Measurements from ENCODE around the gene NTM. TPM values are rescaled to one million over a fixed set of nuclear protein-coding genes. Genes with fewer than 3 reads are reported as not detected.

NTM gene
- total RNA-seq, 1 donor from 2014 or later: not detected

DNA sequence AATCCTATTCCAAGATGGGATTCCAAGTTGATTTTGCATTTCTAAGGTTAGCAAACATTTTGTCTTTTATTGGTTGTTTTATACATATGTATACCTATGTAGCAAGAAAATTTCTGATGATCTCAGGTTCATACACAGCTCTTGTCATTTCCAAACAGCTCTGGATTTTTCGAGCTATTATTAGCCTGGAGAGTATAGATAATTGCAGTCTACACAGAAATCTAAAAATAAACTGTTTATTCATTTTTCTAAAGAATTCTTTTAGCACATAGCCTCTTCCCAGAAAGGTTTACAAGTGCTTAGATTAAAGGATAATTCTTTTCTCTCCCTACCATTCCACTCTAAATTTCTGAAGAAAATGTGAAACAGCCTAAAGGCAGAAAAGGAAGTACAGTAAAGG lies 705.0 kb downstream of the NTM start:
- DNase-seq (ENCODE audit: low spot score): no peak
- no peak for ATAC-seq

DNA sequence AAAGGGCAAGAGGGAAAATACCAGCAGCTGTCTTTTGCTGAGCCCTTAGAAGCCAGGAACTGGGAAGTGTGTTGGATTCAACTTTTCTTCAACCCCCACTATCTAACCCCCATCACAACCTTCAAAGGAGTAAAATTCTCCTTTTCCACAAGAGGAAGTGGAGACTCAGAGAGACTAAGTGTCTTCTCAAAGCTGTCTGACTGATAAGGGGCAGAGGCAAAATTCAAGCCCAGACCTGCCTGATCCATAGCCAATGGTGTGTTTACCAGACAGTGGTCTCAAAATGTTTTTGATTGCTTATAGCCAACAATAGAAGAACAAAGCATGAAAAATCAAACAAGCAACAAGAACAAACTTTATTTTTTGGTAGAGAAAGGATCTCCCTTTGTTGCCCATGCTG lies 707.0 kb downstream of the NTM start:
- ATAC-seq (no peak), DNase-seq (ENCODE audit: low spot score) (no peak)

DNA sequence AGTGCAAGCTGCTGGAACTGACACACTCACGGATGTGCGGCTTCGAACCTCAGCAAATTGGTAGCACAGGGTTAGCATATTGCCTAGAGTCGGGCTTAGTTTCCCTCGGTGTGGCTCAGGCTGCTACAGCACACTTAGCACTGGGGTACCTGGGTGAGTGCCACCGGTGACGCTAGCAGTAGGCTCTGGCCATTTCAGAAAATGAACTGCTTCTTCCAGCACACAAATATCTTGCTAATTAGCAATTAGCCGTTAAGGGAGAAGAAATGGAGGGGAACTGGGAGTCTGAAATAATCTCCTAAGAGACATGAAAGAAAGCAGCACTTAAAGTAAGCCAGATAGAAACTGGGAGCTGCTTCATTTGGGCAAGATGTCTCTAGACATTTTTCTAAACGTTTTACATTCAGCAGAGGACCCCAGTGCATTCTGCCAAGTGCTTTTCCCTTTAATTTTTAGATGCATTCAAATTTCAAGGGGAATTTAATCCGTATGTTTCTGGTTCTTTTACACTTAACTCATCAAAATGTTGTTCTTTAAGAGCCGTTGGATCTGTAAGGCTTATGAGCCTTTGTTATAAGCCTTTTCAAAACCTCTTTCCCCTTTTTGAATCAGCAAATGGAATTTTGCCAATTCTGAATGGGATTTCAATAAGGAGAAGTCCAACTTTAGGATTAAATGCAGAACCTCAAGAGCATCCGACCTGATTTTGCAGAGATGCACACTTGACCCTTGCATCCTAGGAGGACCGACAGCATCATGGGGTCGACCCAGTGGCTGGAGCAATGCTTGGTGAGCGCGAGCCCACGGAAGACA lies 708.1 kb downstream of the NTM start:
- ATAC-seq: no peak
- DNase-seq (ENCODE audit: low spot score): no peak

- ATAC-seq (no peak), DNase-seq (ENCODE audit: low spot score) (no peak)
These were observed 709.7 kb downstream of the NTM start for GRCh38 chr11:132080127-132080526.

DNA sequence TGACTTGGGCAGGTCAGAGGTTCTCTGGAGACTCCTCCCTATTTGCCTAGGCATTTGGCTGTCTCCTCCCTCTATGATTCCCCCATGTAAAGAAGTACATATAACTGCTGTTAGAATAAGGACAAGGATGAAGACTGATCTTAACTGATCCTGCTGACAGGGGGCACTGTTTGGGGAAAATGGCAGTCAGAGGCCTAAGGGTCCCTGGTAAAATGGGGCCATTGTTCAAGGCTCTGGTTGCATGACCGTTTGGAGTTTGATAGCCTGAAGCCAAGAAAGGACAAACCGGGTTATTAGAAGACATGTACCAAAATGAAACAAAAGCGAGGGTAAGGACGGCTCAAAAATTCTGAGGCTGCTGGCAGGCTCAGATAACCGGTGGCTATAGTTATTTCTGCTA lies 712.2 kb downstream of the NTM start:
- no peak for ATAC-seq

DNA sequence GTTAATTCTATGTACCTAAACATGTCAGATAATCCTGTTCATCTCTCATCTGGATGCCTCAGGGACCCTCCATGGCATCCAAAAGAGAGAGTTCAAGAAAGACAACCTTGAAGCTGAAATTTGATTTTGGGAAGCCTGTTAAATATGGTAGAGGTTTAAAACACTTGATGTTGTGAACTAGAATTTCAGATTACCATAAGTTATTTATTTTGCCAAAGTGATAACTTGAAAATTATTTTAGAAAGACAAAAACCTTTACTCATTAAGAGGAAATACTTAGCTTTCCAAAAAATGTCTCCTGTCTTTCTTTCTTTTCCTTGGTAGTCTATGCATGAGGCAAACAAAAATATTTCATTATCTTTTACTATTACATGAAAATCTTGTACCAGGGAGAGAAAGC lies 714.0 kb downstream of the NTM start:
- DNase-seq (ENCODE audit: low spot score) (no peak), ATAC-seq (no peak)

More for the DNA sequence above, 712.2 kb downstream of the NTM start:
- no peak for DNase-seq (ENCODE audit: low spot score)

- ATAC-seq: no peak
- no peak for DNase-seq (ENCODE audit: low spot score)
These were observed 716.7 kb downstream of the NTM start for GRCh38 chr11:132087148-132087547.

- DNase-seq (ENCODE audit: low spot score) (no peak), ATAC-seq (no peak)
These were observed 718.1 kb downstream of the NTM start for GRCh38 chr11:132088551-132088950.

DNA sequence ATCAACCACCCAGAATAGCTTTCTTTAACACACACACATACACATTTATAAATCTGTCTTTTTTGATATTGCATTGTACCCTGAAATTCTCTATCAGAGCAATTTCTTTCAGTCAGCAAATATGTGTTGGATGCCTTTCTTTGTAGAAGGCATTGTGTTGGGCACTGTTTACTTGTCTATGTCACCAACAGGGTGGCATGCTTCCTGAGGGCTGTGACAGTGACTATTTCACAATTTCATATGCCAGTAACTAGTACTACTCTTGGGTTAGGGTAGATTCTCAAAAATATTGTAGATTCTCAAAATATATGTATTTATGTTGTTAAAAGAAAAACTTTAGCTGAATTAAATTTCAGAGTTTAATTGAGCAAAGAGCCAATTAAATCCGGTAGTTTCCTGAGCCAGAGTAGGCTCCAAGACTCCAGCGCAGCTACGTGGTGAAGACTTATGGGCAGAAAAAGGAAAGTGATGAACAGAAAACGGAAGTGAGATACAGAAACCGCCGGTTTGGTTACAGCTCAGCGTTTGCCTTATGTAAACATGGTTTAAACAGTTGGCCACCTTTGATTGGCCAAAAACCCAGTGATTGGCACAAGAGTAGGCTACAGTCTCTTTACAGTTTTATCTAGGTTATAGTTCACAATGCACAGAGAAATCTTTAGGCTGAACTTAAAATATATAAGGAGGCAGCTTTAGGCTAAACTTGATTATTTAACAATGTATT lies 723.3 kb downstream of the NTM start:
- ATAC-seq (no peak), DNase-seq (ENCODE audit: low spot score) (no peak)

DNA sequence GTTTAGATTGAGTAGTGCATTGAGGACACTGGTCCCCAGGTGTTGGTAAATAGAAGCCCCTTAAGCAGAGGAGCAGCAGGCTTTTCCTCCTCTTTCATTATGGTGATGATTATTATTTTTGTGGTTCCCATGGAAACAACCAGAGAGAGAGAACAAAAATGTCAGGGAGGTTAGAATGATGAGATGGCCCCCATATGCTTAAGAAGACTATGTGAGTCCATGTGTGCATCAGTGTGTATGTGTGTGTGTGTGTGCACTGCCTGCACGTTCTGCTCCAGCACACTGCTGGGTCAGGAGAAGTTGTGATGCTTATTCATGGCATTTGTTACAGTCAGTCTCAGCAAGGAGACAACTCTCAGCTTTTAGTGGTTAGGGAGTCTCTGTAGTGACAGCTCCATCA lies 724.2 kb downstream of the NTM start:
- no peak for ATAC-seq
- DNase-seq (ENCODE audit: low spot score): no peak

- no peak for ATAC-seq
- DNase-seq (ENCODE audit: low spot score): no peak
These were observed 725.1 kb downstream of the NTM start for GRCh38 chr11:132095230-132096131.

DNA sequence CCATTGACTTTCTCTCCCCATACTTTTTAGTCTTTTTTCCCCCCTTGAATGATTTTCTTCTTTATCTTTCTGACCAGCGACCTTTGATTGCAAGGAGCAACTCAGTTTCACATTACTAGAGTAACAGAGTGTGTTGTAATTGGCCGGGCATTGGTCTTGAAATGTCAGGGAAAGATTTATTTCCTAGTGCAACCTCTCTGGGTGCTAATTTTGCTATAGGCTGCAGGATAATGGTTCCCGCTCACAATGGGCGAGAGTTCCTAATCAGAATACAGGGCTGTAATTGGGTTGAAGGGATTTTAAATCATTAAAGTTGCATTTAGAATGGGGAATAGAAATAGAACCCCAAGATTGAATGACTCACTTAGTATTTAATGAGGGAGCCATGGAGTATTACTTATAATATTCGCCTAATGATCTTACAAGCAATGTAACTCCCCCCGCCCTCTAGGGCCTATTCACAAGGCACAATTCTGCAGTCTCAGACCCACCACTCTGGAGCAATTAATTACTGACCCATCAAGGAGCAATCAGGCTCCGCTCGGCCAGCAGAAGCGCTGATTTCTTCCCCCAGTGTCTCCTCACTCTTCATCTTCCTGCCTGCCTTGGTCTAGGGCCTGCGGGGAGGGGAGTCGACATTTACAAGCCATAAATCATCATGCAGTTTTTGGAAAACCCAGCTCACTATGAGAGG lies 725.9 kb downstream of the NTM start:
- DNase-seq (ENCODE audit: low spot score): no peak
- no peak for ATAC-seq

DNA sequence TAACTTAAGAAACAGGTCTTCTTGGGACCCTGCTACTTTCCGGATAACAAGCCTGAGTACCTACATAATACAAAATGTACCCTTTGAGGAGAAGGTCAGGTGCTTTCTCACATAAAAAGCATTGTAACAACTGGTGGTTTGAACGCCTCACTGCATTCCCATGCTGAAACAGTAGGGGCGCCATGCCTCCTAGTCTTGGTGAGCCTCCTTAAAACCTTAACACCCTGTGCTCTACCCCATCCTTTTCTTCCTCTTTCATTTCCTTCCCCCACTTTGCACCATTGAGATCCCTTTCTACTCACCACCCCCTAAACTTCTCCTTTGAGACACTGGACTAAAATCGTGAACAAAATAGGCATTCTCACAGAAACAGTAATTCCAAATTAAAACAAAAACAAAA lies 729.3 kb downstream of the NTM start:
- ATAC-seq: peak; percentile 49
- no peak for DNase-seq (ENCODE audit: low spot score)

DNA sequence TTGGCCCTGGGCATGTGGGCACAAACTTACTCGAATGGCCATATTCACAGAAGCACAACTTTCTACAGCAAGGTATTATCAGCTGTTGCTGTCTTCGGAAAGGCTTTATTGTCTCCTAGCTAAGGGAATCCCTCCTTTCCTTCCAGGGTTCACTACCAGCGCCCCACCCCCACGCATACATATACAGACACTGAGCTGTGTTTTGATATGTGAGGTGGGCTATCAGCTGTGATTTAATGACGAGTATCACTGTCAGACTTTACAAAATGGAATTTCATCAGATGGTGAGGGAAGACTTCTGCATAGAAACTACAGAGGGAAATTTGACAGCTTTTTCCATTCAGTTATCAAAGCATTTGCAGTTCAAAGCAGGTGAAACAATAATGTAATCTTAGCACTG lies 730.2 kb downstream of the NTM start:
- no peak for DNase-seq (ENCODE audit: low spot score)
- no peak for ATAC-seq

DNA sequence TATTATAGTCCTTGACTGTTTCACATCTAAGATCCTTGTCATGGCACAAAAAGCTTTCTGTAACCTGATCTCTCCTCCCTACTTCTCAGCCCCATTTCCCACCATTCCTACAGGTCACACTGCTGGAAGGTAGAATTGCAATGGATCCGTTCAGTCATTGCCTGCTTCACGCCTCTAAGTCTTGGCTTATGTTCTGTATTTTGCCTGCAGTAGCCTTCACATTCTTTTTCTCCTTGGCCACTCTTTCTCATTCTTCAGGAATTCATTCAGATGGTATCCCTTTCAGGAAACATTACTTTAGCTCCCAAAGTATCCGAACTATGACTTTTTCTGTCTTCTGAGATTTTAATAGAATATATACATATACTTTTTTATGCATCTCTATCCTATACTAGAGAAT lies 731.5 kb downstream of the NTM start:
- ATAC-seq (no peak), DNase-seq (ENCODE audit: low spot score) (no peak)

GRCh38 chr11:132103021-132103420 lies 732.6 kb downstream of the NTM start:
- DNase-seq (ENCODE audit: low spot score): no peak
- no peak for ATAC-seq

DNA sequence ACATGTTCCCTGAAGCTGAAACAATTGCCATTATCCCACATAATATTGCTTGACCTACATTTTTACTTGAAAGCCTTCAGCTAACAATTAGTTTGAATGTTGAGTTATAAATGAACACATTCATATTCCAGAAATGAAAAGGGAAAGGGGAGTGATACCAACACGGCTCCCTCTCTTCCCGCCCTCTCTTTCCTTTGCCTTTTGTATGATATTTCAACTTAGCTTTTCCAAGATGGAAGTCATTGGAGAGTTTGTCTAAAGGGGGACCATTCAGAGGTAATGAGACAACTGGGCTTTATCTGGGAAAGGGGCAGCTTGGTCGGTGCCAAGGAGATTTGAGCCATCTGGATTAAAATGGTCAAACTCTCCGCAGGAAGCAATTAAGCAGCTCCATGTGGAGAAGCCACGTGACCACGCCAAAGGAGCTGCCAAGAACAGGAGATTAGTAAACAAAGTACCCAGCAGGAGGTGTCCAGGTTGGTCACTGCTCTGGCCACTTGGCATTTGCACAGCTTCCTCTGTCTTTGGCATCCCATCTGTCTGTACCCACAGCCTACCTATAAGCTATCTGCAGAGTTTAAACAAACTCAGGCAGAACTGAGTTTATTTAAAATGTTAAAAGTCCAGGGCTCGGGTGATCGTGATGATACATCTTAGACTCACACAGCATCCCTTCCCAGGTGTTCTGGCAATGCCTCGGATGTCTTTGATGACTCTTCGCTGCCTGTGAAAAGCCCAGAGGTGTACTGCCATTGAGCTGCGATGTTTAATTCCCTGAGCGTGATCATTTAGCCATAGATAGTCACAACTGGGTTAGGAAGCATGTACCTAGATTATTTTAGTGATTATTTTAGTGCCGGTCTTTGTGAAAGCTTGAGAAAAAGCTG lies 735.9 kb downstream of the NTM start:
- ATAC-seq (peak; percentile 23), DNase-seq (ENCODE audit: low spot score) (no peak)

DNA sequence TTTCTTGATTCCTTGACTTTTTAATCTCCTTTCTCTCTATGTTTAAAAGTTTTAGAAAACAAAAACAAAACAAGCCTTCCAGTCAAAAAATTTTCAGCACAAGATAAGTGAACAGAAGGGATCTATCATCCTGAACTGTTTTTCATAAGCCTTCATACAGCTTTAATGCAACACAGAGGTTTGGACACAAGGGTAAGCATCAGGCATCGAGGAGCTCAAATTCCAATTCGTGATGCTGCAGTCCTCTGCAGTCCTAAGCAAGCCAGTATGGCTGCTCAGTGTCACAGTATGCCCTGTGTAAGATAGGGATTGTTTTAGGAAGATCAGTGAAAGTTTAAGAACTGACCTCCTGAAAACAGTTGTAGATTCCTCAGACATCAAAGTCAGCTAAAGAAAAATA lies 740.9 kb downstream of the NTM start:
- ATAC-seq: no peak
- DNase-seq (ENCODE audit: low spot score): no peak

GRCh38 chr11:132111838-132112237 lies 741.4 kb downstream of the NTM start:
- ATAC-seq (no peak), DNase-seq (ENCODE audit: low spot score) (no peak)

DNA sequence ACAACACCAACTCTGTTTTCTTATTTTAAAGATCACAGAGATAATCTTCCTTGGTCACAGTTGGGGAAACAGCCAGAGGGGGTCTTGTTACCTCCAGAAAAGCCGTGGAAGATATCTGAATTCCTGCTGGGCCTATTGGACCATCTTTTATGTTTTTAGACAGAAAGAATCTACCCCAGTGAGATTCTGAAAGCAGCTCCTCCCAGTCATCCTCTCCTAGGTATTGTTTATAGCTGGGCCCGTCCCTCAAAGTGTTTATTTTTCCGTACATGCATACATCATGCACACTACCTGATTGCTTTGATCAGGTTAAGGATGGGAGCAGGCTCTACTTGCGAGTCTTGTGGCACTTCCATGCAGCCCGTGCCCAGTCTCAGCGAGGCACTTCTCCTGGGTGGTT lies 742.4 kb downstream of the NTM start:
- no peak for DNase-seq (ENCODE audit: low spot score)

More for the DNA sequence above, 742.4 kb downstream of the NTM start:
- ATAC-seq: no peak
